Inferior parietal cortex (tissue), 1 donor: Measurements from ENCODE around the gene ICAM4.

Experiments
- DNase-seq: peaks from one replicate; pipeline ENCODE4 v3.0.0-alpha.2; 2016; ENCODE audit errors: extremely low spot score

The ICAM4 gene

GRCh38 chr19:10291554-10292205 is 4.9 kb downstream of the ICAM4 start:
- DNase-seq: no peak

DNA sequence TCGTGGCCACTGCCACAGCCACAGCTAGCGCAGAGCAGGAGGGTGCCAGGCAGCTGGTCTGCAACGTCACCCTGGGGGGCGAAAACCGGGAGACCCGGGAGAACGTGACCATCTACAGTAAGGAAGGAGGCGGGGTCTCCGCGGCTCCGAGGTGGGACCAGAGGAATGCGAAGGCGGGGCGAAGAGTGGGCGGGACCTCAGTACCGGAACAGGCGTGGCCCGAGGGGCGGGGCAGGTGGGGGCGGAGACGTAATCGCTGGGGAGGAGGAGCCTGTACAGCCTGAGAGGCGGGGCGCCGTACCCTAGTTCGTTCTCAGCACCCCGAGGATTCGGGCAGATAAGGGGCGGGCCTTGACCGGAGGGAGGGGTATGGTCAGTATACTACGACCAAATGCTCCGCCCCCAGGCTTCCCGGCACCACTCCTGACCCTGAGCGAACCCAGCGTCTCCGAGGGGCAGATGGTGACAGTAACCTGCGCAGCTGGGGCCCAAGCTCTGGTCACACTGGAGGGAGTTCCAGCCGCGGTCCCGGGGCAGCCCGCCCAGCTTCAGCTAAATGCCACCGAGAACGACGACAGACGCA is 5.5 kb downstream of the ICAM4 start:
- DNase-seq: no peak

DNA sequence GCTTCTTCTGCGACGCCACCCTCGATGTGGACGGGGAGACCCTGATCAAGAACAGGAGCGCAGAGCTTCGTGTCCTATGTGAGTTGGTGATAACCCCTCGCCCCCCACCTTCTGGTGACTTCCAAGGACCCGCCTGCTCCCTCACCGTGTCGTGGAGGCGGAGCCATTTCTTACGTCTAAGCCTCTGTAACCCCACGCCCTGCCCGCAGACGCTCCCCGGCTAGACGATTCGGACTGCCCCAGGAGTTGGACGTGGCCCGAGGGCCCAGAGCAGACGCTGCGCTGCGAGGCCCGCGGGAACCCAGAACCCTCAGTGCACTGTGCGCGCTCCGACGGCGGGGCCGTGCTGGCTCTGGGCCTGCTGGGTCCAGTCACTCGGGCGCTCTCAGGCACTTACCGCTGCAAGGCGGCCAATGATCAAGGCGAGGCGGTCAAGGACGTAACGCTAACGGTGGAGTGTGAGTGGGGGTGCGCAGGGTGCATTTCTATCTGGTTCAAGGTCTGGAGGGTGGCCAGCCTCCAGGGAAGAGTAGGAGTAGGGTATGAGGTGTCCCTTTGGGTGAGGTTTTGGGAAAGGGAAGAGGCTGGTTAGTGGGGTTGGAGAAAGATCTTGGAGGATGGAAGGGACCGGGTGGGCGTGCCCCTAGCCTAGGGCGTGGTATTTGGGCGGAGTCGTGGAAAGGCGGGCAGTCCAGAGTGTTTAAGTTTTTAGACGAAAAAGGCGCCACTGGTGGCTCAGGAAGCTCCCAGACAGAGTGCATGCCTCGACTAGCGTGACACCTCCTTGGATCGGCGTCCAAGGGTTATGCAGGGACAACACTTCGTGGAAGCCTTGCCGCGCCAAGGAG is 6.3 kb downstream of the ICAM4 start:
- no peak for DNase-seq

- no peak for DNase-seq
These were observed 7.0 kb downstream of the ICAM4 start for GRCh38 chr19:10293637-10294367.

DNA sequence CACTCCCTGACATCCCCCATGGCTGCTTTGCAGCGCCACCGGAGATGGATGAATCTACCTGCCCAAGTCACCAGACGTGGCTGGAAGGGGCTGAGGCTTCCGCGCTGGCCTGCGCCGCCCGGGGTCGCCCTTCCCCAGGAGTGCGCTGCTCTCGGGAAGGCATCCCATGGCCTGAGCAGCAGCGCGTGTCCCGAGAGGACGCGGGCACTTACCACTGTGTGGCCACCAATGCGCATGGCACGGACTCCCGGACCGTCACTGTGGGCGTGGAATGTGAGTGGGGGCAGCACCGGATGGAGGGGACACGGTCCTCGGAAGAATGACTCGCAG is 7.6 kb downstream of the ICAM4 start:
- DNase-seq: no peak

DNA sequence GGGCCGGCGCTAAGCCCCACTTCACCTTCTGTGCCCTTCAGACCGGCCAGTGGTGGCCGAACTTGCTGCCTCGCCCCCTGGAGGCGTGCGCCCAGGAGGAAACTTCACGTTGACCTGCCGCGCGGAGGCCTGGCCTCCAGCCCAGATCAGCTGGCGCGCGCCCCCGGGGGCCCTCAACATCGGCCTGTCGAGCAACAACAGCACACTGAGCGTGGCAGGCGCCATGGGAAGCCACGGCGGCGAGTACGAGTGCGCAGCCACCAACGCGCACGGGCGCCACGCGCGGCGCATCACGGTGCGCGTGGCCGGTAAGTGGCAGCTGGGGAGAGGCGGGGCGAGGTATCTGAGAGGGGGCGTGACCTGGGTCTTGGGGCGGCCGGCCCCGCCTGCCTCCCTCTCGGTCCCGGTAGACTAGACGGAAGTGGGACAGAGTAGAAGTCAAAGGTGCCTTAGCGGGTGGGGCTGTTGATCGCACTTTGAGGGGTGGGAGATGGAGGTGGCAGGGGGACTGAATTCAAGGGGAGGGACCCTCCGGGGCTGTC is 8.6 kb downstream of the ICAM4 start:
- no peak for DNase-seq

DNA sequence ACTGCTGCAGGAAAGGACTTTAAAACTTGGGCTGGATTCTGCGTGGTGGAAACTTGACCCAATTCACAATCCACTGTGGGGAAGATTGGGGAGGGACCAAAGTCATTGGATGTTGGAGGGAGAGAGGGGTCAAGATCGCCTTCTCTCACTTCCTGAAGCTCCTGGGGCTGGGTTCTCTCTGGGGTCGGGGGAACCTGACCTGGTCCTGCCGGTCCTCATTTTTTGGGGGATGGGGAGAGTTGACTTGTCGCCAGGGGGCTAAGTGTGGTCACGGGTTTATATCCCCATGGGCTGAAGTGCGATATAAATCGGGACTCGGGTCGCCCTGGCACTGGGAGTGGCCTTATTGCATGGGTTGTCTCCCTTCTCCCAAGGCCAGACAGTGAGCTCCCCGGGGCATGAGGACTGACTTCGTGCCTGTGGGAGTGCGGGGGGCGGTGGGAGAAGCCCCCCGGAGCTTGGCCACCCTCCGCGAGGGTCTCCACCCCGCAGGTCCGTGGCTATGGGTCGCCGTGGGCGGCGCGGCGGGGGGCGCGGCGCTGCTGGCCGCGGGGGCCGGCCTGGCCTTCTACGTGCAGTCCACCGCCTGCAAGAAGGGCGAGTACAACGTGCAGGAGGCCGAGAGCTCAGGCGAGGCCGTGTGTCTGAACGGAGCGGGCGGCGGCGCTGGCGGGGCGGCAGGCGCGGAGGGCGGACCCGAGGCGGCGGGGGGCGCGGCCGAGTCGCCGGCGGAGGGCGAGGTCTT is 9.3 kb downstream of the ICAM4 start:
- DNase-seq: no peak

DNA sequence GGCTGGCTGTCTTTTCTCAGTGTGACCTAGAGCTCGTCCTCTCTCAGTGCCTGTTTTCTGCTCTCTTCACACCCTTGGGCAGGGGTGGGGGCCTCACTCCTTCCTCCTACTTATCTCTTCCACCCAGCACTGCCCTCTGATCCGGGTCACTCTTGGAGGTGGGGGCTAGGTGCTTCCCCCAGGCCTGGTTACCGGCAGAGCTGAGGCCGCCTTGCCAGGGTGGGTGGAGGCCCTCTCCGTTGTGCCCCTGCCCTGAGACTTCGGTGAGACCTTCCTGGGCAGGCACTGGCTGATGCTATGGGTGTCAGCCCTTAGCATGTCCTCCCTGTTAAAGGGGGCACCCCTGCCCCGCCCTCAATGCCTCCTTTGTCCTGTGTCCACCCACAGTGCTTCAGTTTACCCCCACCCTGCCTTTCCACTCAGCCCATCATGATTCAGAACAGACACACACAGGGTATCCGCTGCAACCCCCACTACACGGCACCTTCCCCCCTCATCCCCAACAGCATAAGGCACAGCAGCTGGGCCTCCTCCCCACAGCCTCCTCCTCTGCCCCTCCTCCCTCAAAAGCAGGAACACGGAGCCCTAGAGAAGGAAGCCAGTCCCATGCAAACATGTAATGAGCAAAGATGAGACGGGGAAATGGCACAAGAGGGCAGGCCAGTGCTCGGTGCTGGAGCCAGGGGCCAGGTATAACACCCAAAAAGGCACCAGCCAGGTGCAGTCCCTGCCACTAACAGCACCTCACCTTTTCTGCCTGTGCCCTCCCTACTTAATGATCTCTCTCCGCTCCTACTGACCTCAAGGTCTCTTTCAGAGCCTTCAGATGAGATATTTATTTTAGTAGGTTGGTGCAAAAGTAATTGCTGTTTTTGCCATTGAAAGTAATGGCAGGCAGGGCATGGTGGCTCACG is 13.0 kb downstream of the ICAM4 start:
- no peak for DNase-seq

DNA sequence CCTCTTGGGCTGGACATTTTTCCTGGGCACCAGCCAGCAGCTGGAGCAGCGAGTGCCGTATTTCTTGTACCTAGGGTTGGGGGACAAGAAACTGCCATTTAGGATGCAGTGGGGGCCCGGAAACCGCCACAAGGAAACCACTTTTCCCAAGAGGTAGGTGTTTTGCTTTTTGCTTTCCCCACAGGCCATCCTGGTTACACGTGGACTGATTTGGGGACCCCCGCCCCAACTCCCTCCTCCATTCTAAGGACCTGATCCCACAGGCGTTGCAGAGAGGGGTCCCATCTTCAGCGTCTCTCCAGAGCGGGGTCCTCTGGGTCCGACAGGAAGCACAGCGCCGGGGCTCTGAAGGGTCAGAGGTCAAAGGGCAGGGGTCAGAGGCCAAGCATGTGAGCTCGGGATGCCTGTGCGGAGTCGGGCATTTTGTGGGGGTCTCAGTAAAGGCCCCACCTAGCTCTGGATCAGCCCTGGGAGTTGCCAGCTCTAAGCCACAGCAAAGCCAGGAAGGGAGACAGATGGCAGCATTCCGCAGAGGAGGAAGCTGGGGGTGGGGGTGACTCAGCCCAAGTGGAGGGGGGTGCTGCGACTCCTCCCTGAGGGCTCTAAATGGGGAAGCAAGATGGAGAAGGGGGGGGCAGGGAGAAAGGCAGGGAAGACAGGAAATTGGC is 18.5 kb downstream of the ICAM4 start:
- DNase-seq: no peak

- no peak for DNase-seq
These were observed 19.6 kb downstream of the ICAM4 start for GRCh38 chr19:10306327-10306726.

- no peak for DNase-seq
These were observed 22.7 kb downstream of the ICAM4 start, which contains the start of gene ZGLP1 for GRCh38 chr19:10309423-10309822. Gene ZGLP1, minus strand, starts transcription at chr19:10309815.

GRCh38 chr19:10315335-10316214 is 28.8 kb downstream of the ICAM4 start, which contains the start of gene FDX2:
Gene FDX2, minus strand, starts transcription at chr19:10316015. Its CDS starts 19 bp downstream, at chr19:10315996.
- DNase-seq: peak; percentile 92

DNA sequence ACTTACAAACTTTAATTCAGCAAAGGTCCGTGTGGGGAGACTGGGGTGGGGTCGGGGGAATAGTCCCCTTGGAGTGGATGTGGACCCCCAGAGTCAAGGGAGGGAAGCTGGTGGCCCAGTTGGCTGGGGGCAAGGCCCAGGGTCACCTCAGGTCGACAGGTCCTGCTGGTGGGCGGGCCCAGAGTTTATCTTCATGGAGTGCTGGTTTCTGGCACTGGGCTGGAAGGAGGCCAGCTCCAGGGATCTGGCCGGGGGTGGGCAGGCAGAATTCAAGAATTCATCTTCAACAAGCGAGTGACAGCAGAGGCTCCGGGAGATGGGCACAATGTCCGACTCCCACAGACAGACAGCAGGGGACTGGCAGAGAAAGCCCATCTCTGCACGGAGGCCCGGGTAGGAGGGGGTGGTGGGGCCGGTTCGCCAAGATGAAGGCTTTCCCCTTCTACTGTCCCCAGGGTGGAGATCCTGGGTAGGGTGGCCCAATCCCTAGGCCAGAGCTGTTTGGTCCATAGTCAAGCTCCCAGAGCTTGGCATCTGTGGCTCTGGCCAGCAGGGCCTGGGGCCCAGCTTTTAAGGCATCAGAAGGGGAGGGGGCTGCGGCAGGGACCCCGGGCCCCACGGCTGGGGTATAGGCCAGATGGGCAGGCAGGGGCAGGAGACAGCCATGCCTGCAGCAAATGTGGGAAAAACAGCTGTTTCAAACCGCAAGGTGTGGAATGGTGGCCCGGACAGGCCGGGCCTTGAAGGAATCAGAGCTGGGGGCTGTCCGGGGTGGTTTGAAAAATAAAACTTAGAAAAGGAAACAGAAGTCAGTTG is 29.7 kb downstream of the ICAM4 start:
- no peak for DNase-seq

DNA sequence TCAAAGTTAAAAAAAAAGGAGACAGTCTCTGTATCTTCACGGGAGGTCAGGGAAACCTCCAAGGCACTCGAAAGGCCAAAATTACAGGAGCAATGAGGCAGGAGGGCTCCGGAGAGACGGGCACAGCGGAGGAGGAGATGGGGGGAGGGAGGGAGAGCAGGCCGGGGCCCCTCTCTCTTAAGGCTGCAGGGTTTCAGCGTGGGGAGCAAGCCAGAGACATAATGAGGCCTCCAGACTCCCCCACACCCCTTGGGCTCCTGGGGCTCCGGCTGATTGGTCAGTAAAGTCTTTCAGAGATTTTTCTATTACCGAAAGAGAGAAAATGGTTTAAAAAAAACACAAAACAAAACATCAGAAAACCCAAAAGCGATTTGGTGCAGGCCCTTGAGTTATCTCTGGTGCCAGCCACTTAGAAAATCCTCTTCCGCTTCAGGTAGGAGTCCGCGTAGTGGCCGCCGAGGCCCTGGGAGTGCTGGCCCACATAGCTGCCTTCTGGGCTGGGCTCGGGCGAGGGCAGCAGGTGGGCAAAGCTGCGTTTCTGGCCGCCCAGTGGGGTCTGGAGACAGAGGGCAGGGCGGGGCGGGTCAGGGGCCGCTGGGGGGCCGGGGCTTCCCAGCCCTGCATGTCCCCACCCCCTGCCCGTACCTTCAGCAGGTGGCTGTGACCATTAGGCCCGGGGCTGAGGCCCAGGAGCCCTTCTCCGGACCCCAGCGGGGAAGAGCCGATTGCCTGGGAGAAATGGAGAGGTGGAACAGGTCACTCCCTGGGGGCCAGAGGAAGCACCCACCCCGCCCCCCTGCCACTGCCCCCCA is 30.5 kb downstream of the ICAM4 start:
- no peak for DNase-seq

DNA sequence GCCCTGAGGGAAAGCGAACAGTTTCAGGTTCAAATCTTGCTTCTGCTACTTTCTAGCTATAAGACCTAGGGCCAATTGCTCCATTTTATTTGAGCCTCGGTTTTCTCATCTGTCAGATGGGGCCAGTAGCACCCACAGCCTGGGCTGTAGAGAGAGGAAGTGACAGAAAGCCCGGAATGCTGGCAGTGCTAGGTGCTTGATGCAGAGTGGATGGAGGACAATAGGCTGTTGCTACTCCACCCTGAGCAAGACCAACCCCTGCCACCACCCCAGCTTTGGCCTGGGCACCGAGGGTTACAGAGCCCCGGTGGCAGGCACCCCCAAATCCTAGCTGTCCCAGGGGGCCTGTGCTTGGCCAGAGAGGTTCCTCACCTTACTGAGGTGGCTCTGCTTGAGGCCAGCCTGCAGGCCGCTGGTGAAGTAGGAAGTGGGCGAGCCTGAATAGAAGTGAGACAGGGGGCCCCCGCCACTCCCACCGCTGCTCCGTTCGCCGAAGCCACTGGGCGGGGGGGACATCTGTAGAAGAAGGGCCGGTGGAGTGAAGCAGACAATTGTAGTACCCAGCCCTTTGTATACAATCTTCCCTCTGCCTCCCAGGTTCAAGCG is 31.2 kb downstream of the ICAM4 start:
- no peak for DNase-seq
